Measurements from ENCODE around the gene MPPED1. TPM values are rescaled to one million over a fixed set of nuclear protein-coding genes. Genes with fewer than 3 reads are reported as not detected.

Gene MPPED1
- total RNA-seq, 4 donors from 2014 or later, result not detected

DNA sequence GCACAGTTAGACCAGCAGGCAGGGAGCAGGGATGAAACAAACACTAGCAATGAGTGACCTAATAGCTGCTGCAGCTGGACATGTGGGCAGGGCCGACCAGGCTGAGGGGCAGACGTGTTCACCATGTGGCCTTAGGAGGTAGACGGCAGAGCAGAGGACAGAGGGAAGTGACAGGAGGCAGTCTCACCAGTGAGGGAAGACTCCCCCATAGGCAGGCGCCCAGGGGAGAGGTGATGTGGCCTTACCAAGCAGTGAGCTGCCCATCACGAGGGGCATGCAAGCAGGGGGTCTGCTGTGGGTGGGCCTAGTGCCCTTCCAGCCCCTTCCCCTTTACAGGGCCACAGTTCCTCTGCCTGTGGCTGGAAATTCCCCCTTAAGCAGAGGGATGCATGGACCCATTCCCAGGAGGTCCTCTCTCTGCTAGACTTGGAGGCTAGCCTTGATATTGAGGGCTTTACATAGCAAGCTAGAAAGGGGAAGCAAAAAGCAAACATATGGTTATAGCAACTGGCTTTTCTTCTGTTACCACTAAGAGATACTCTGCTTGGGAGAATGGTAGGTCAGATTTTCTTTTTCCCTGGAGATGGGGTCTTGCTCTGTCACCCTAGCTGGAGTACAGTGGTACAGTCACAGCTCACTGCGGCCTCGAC lies 67.6 kb downstream of the MPPED1 start:
- TF ChIP-seq, protein P1, sequence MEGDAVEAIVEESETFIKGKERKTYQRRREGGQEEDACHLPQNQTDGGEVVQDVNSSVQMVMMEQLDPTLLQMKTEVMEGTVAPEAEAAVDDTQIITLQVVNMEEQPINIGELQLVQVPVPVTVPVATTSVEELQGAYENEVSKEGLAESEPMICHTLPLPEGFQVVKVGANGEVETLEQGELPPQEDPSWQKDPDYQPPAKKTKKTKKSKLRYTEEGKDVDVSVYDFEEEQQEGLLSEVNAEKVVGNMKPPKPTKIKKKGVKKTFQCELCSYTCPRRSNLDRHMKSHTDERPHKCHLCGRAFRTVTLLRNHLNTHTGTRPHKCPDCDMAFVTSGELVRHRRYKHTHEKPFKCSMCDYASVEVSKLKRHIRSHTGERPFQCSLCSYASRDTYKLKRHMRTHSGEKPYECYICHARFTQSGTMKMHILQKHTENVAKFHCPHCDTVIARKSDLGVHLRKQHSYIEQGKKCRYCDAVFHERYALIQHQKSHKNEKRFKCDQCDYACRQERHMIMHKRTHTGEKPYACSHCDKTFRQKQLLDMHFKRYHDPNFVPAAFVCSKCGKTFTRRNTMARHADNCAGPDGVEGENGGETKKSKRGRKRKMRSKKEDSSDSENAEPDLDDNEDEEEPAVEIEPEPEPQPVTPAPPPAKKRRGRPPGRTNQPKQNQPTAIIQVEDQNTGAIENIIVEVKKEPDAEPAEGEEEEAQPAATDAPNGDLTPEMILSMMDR (IDR thresholded peaks at IDR 0.05; ENCODE audit: low read depth), result no peak

DNA sequence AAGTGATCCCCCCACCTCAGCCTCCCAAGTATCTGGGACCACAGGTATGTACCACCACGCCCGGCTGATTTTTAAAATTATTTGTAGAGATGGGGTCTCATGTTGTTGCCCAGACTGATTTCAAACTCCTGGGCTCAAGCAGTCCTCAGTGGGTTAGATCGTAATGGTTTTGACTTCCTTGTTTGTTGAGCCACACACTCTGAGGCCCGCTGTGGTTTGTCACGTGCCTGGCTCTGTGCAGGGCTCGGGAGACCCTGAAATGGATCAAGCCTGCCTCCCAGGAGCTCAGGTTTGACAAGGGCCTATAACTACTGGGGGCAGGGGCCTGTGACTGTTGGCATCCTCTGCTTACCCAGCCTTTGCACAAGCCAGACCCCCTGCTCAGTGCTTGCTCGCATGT lies 68.1 kb downstream of the MPPED1 start:
- TF ChIP-seq, protein P1 (IDR thresholded peaks at IDR 0.05; ENCODE audit: low read depth), result no peak

DNA sequence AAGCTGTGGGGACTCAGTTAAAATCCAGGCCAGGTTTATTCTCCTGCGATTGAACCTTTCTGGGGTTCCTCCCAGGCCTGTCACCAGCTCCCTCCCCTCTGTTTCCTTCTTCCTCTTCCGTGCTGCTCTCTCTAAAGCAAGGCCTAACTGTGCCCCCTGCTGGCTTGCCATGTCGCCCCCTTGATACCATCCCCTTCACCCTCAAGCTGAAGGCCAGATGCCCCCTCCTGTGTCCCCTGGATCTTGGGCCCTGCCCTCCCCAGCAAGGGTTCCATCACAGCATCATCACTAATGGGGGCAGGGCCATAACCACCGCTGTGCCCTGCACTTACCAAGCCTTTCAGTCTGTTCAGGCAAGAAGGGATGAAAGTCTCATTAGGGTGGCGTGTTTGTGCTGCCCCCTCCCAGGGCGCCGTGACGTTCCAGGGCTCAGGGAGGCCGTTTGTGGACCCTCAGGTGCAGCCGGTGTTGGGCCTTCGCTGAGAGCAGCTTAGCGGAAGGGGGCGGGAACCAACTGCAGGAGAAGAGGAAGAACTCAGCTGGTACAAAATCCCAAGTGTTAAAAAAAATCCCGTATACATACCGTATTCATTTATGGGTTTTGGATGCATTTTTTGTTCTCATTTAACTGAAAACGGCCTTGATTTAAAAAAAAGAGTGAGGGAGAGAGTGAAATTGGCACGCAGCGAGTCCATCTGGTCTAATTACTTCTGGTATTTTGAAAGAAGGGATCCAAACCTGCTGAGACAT lies 69.9 kb downstream of the MPPED1 start:
- TF ChIP-seq, protein P1 (IDR thresholded peaks at IDR 0.05; ENCODE audit: low read depth), result no peak

DNA sequence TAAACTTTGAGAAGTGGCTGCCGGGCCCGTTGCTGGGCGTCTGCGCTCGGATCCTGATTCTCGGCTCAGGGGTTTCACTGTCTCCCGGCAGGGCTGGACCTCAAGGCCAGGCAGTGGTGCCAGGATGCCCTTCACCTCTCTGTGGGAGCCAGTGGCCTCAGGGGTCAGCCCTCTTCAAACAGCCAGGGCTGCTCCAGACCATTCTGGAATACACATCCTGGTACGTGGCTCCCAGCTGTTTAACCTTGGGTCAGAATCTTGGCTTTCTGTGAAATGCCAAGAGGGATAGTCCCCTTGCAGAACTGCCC lies 70.5 kb downstream of the MPPED1 start:
- TF ChIP-seq, protein P1 (IDR thresholded peaks at IDR 0.05; ENCODE audit: low read depth), result no peak

DNA sequence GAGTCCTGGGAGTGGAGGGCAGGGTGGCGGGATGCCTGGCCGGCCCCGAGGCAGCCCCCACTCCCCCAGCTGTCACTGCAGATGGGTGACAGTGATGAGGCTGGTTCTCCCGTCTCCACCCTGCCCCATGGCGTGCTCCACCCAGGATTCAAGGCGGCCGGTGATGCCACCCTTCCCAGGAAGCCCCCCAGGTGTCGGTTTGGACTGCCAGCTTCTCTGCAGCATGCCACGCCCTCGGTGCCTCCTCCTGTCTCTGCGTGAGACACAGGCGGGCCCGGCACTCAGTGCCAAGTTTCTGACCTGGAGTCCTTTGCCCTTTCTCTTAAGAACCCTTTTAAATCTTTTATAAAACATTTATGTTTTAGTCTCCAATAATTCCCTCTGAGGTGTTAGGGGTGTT lies 71.5 kb downstream of the MPPED1 start:
- TF ChIP-seq, protein P1 (IDR thresholded peaks at IDR 0.05; ENCODE audit: low read depth), result no peak

DNA sequence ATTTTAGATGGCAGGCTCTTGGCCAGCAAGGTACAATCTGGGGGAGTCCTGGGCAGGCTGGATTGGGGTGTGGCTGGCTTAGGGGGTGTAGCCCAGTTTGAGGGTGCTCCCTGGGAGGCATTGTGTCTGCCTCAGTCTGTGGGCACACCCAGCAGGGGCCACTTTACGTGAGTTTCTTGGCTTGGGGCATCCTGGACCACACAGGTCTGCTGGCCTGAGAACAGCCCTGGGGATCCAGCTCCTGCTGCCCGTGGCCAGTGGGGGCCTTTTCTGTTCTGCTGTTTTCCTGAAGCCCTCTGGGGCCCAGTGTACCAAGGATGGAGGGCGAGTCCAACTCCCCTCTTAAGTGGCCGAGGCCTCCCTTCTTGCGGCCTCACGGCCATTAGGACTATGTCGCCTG lies 71.9 kb downstream of the MPPED1 start:
- TF ChIP-seq, protein P1 (IDR thresholded peaks at IDR 0.05; ENCODE audit: low read depth), result no peak

DNA sequence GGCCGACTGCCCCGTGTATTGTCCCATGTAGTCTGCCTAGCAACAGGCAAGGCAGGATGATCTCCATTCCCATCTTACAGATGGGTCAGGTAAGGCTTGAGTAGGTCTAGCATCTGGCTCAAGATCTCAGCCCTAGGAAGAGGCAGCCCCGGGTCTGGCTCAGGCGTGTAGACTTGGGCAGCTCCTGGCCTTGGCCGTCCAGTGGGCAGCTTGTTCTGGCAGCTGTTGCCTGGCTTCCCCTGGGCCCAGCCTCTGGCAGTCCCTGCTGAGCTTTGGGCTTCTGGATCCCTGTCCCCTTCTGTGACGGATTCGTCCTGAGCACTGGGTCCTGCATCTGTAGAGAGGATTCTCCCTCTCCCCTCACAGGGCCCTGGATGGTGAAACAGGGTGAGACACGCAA lies 72.4 kb downstream of the MPPED1 start:
- TF ChIP-seq, protein P1 (IDR thresholded peaks at IDR 0.05; ENCODE audit: low read depth), result no peak
